ENCODE results near the gene TNFAIP2. TPM values are rescaled to one million over a fixed set of nuclear protein-coding genes. Genes with fewer than 3 reads are reported as not detected.

TNFAIP2 gene
- total RNA-seq, 1 experiment from 2014 or later, result 90.4 TPM

DNA sequence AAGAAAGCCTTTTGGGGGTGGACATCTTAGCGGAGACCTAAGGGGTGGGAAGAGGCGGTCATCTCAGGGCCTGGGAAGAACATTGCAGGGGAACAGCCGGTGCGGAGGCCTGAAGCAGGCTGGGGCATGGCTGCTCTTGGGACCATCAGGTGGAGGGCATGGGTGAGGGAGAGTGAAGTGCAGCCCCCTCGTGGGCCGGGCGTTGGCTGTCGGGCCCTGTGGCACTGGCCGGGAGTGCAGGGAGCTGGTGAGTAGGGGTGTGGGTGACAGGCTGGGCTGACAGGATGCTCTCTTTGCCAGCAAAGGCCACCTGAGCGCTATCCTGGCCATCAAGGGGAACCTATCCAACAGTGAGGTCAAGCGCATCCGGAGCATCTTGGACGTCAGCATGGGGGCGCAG lies 11.7 kb downstream of the TNFAIP2 start:
- no peak overlapping the region for H3K4me3 ChIP-seq
- no peaks in the 10 kb centered on the region for H3K9me3 ChIP-seq
- no peaks in the 10 kb centered on the region for H3K27me3 ChIP-seq
- no peak for DNase-seq
- H3K36me3 ChIP-seq, result peaks cover 10% of the 10 kb centered on the region

DNA sequence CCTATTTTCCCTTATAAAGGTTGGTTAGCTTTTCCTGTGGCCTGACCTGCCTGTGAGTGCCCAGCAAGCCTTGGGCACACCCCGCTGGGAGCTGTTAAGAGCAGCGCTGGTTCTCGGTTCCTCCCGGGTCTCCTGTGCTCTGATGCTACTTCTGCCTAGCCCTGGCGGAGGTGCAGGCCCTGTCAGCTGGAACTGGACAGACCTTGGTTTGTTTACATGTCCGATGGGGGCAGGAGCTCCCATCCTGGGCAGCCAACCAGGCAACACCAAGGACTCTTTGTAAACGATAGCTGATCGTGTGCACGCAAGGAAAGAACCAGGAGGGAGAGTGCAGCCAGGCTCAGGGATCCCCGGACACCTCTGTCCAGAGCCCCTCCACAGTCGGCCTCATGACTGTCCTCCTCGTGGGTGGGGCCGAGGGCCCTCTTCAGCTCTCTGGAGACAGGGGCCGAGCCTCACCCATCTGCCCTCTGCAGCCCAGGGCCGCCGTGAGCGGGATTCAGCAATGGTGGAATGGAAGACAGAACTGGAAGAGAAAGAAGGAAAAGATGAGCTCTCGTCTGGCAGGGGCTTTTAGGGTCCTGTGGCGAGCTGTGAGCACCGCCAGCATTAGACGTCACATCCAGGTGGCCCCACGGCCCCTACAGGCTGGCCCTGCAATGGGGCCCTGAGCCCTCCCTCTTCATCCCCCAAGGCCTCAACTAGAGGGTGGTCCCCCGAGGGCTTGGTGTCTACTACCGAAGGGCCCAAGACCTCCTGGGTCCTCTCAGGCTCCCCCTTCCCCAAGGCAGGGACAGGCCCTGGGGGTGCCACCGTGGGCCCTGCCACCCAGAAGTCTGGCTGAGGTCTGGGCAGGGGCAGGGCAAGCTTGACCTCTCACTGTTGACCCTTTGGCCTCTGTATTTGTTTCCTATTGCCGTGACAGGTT lies 12.3 kb downstream of the TNFAIP2 start:
- DNase-seq, result no peak
- H3K27me3 ChIP-seq, result no peaks in the 10 kb centered on the region
- no peaks in the 10 kb centered on the region for H3K9me3 ChIP-seq
- H3K36me3 ChIP-seq, result peaks cover 10% of the 10 kb centered on the region
- no peak overlapping the region for H3K4me3 ChIP-seq

DNA sequence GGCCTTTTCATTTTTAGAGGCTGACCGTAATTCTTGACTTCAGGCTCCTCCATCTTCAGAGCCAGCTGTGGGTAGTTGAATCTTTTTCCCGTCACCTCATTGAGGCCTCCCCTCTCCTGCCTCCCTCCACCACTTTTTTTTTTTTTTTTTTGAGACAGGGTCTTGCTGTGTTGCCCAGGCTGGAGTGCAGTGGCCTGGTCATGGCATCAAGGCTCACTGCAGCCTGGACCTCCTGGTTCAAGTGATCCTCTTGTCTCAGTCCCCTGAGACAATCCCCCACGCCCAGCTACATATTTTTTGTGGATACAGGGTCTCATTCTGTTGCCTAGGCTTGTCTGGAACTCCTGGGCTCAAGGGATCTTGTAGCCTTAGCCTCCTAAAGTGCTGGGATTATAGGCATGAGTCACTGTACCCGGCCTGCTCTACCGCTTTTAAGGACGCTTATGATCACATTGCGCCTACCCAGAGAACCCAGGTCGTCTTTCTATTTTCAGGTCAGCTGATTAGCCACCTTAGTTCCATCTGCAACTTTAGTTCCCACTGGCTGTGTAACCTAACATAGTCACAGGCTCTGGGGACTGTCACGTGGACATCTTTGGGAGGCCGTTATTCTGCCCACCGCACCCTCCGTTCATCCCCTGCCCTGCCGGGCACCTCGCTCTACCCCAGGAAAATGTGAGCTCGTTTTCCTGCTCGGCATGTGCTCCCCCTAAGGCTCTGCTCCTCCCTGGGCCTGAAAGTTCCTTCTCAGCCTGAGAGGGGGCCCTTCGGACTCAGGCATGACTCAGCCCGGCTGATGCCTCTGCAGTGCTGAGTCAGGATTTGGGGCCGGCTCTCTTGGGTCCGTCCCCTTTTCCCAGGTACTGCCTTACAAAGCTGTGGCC lies 13.4 kb downstream of the TNFAIP2 start:
- DNase-seq, result peak; percentile 74
- Histone ChIP-seq H3K36me3 (peaks cover 10% of the 10 kb centered on the region), H3K9me3 (no peaks in the 10 kb centered on the region), H3K4me3 (no peak overlapping the region), H3K27me3 (no peaks in the 10 kb centered on the region)

DNA sequence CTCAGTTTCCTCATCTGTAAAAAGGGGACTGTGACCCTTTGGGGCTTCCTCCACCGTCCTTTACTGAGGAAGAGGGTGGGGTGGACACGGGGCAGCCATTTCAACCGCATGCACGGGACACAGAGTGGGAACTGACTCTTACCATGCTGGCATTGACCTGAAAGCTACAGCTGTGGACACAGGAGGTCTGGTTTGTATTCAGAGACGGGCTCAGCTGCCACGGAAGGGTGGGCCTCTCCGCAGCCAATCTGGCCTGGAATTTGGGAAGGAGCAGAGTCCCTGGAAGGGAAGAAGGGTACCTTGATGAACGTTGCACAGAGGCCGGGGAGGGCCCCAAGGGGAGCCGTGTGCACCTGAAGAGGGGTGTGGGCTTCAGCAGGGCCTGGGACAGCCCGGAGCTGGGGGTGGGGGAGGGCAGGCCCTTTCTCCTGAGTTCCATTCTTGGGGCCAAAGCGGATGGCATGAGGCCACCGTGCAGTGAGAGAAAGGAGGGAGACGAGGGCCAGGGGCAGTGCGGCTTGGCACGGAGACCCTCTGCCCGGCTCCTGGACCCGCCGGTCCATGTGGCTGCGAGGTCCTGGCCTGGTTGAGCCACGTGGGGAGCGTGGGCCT lies 14.5 kb downstream of the TNFAIP2 start:
- Histone ChIP-seq H3K36me3 (peaks cover 10% of the 10 kb centered on the region), H3K27me3 (no peaks in the 10 kb centered on the region), H3K4me3 (no peak overlapping the region), H3K9me3 (no peaks in the 10 kb centered on the region)
- no peak for DNase-seq

DNA sequence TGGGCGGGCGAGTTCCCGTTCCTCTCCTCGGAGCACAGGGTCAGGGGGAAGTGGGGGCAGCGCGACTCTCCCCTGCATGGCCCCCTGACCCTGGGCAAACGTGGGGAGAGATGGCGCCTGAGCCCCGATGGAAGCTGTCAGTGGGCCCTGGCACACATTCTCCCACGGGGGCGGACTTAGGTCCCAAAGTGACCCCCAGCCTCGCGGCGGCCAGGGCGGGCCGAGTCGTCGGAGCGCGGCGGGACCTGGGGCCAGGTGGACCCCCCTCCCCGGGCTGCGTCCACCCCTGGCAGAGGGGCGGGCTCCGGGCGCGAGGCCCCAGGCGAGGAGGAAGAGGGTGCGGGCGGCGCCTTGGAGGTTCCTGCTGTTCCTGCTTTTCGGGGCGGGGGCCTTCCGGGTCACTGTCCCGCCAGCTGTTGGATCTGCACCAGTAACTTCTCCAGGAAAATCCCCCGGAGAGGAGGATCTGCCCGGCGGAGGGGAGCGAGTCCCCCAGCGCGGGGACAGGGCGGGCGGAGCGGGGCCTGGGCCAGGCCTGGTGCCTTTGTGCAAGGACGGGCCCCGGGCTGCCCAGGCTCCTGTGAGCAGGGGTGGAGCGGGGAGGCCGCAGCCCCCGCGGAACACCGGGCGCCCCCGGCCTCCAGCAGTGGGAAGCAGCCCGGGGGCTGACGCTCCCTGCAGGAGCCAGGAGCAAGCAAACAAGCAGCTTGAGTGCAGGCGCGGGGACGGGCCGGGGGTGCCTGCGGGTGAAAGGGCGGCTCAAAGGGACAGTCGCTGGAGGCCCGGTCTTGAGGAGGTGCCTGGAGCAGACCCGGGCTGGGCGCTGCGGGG lies 15.3 kb downstream of the TNFAIP2 start:
- Histone ChIP-seq H3K27me3 (no peaks in the 10 kb centered on the region), H3K4me3 (no peak overlapping the region), H3K9me3 (no peaks in the 10 kb centered on the region), H3K36me3 (peaks cover 7% of the 10 kb centered on the region)
- DNase-seq, result no peak

DNA sequence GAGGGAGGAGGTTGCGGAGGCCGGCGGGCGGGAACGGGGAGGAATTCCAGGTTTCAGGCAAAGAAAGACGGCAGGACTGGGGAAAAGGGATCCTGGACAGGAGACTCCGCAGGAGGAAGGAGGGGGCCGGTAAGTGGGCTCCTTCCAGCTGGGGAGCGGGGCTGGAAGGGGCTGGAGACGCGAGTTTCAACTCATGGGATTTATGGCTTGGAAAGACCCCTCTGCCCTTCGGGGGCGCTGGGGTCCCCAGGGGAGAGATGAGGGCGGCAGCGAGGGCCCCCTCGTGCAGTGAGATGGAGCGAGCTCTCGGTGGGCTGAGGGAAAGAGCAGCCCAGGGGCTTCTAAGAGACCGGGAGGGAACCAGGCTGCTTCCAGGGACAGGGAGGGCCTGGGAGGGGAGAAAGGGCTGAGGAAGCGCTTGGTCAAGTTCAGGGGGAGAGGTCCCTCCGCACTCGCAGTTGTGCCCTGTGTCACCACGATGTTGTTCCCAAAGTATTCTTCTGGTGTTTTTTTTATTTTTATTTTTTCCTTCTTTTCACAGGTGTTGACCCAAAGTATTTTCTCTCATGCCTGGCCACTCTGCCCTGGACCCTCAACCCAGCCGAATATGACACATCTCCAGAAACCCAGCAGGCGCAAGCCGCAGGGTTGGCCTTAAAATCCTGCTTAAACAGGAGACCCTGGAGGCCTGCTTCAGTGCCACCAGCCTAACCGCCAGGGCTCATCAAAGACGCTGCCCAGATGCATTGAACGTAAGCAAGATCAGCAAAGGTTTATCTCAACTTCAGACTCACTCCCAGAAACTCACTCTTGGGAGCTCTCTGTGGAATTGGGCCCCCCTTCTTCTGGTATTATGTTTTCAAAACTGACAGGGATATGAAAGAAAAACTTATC lies 16.1 kb downstream of the TNFAIP2 start:
- H3K27me3 ChIP-seq, result no peaks in the 10 kb centered on the region
- H3K9me3 ChIP-seq, result no peaks in the 10 kb centered on the region
- H3K36me3 ChIP-seq, result peaks cover 7% of the 10 kb centered on the region
- DNase-seq, result no peak
- H3K4me3 ChIP-seq, result no peak overlapping the region

DNA sequence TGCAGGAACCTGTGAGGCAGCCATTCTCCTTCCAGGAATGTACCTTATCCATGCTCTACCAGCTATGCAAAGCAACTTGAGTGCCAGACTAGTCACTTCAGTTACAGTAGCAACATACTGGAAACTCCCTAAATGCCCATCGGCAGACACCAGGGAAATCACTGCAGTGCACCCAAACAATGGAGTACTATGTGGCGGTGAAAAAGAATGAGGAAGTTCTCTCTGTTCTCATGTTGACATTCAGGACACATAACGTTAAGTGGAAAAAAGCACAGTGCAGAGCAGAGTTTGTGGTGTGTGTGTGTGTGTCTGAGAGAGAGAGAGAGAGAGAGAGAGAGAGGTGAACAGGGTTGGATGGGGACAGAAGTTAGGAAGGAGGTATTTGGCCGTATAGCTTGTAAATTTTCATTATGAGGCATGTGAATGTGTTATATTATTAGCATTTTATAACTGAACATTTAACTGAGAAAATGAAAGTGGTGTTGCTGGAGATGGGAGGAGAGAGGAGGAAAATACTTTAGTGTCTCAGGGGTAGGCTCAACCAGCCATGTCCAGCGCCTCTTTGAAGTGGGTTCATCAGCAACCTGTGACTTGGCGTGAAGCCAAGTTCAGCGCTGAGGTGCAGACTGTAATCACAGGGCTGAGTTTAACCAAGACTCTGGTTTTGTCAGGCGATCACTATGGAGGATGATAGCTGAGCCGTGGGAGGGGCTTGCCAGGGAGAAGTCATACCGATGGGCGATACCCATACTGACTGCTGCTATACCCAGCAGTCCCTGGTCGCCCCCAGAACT lies 17.3 kb downstream of the TNFAIP2 start:
- DNase-seq, result no peak
- Histone ChIP-seq H3K36me3 (peaks cover 4% of the 10 kb centered on the region), H3K27me3 (no peaks in the 10 kb centered on the region), H3K9me3 (no peaks in the 10 kb centered on the region), H3K4me3 (no peak overlapping the region)

DNA sequence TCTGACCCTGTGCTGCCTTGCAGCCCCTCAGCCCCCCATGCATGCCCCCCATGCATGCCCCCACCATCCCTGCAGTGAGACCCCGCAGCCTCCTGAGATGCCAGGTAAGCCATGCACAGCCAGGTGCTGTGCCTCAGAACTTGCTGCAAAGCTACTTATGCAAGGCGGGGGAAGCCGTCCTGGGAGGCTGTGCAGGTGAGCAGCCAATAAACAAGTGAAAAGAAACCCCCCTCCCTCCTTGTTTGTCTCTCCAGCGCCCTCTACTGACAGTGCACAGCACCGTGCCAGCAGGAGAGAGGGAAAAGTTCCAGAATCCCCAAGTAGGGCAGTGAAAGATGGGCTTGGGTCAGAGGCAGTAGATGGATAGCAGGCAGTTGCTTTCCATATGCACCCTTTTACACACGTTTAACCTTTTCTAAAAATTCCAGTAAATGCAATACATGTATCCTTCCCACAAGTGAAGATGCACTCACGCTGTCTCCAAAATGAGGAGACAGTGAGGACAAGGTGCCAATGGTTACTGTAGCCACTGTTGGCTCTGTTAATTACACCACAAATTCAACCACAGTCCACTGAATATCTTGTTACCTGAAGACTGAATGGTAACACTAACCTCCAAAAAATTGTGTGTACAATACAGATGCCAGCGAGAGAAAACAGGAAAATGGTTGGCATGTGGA lies 18.0 kb downstream of the TNFAIP2 start:
- H3K36me3 ChIP-seq, result peaks cover 4% of the 10 kb centered on the region; the same call in 1 of the 2 replicates
- H3K4me3 ChIP-seq, result no peak overlapping the region
- no peaks in the 10 kb centered on the region for H3K9me3 ChIP-seq
- DNase-seq, result no peak
- no peaks in the 10 kb centered on the region for H3K27me3 ChIP-seq

DNA sequence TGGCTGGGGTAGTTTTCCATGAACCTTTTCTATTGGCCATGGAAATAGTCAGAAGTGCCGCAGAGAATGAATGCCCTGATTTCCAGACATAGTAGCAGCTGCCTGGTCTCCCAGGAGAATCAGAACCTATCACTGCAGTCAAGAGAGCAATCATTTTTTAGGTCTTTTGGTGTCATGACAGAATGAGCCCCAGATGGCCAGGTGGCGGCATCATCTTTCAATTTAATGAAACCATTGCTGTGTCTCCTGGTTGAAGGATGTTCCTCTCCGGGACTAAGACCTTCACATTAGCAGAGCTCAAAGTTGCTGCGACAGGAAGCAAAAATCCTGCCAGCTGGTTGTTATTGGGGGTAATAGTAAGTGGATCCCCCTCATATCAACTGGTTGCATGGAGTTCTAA lies 18.8 kb downstream of the TNFAIP2 start:
- H3K27me3 ChIP-seq, result no peaks in the 10 kb centered on the region
- no peak for DNase-seq
- no peak overlapping the region for H3K4me3 ChIP-seq
- no peaks in the 10 kb centered on the region for H3K9me3 ChIP-seq
- H3K36me3 ChIP-seq, result peaks cover 2% of the 10 kb centered on the region; the same call in 1 of the 2 replicates

DNA sequence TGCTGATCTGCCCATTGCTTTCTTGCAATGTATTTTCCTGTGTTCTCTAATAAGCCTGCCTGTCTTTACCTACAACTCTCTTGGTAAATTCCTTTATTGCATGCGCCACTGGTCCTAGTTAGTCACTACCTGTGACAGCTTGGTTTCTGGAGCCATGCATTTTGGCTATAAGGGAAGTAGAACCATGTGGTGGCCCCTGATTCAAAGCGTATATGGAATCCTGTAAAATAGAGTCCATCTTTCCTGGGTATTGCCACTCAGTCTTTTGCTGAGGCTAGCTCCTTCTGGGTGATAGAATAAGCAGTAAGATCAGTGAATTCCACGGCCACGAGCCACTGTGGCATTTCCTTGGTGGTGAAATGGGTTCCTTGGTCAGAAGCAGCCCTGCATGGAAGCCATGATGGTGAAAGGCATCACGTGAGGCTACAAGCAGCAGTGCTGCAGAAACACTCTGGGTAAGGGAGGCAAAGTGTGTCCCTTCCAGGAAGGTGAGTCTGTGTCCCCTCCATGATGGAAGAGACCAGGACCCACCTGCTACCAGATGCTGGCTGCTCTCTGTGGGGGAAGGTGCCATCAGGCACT lies 19.6 kb downstream of the TNFAIP2 start:
- DNase-seq, result no peak
- no peaks in the 10 kb centered on the region for H3K27me3 ChIP-seq
- H3K36me3 ChIP-seq, result no peaks in the 10 kb centered on the region
- H3K9me3 ChIP-seq, result no peaks in the 10 kb centered on the region
- no peak overlapping the region for H3K4me3 ChIP-seq

DNA sequence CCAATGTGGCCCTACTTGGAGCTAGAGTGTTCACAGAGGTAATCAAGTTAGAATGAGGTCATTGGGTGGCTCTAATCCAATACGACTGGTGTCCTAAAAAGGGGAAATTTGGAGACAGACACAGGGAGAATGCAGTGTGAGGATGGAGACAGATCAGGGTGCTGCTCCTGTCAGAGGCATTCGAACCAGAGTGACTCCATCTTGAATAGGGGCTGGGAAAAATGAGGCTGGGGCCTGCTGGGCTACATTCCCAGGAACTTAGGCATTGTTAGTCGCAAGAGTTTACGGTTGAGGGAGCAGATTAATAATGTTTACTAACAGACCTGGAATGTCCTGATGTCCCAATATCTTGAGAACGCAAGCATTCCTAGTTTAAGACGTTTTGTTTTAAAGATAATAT lies 20.2 kb downstream of the TNFAIP2 start:
- no peaks in the 10 kb centered on the region for H3K27me3 ChIP-seq
- DNase-seq, result no peak
- no peak overlapping the region for H3K4me3 ChIP-seq
- no peaks in the 10 kb centered on the region for H3K36me3 ChIP-seq
- H3K9me3 ChIP-seq, result no peaks in the 10 kb centered on the region

DNA sequence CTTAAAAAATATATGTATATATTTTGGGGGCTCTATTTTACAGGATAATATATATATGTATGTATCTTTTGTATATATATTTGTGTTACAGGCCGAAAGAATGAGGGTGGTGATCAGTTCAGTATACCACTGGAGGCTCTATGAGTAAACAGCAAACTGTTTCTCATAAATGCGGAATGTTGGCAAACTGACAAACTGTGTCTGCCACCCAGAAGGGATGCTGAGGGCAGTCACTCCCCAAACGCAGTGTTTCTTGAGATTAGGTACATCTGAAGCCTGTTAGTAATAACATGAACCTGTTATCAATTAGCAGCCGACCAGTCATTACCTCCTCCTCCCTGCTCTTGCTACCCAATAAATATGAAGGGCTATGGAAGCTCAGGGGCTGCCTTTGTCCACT lies 20.8 kb downstream of the TNFAIP2 start:
- Histone ChIP-seq H3K9me3 (no peaks in the 10 kb centered on the region), H3K36me3 (no peaks in the 10 kb centered on the region), H3K4me3 (no peak overlapping the region), H3K27me3 (no peaks in the 10 kb centered on the region)
- DNase-seq, result no peak

DNA sequence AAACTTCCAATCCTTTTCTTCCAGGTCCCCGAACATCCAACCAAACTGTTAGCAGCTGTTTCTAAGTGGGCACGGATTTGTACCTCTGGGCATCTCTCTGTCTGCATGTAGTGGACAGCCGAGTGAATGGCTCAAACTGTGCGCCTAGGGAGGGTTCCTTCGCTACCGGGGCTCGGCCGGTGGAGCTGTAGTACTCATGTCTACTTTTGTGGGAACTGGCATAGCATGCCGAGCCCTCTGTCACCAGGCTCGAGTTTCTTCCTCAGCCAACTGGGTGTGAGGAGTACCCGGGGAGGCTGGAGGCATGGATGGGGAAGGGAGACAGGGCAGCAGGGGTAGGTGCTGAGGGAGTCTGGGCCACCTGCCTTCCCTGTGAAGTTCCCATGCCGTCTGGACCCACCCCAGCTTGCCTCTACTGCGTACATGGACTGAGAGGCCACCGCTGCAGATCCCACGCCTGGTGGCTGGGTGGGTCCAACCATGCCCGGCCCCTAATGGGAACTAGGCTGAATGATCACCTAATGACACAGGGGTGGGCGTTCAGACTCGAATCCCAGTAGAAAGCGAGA lies 23.0 kb downstream of the TNFAIP2 start:
- DNase-seq, result no peak
- Histone ChIP-seq H3K27me3 (no peaks in the 10 kb centered on the region), H3K9me3 (no peaks in the 10 kb centered on the region), H3K4me3 (no peak overlapping the region), H3K36me3 (no peaks in the 10 kb centered on the region)
